Esophagus squamous epithelium (tissue), 5 donors: Measurements from ENCODE around the gene MKNK1. TPM values are rescaled to one million over a fixed set of nuclear protein-coding genes. Genes with fewer than 3 reads are reported as not detected.

ENCODE experiments used
- DNase-seq: peaks from one replicate; lab custom pipeline; 2025; lab: John Stamatoyannopoulos, UW
- H3K27ac ChIP-seq, 4 donors: fragments of 200-600 bp; sonication (generic); one replicate each; pipeline ENCODE4 v1.5.1; 2016 to 2019; ENCODE audit warnings: mild to moderate bottlenecking in 1 of 4
- H3K27me3 ChIP-seq, 4 donors: fragments of 200-600 bp; sonication (generic); 1 replicate in 3 of 4; 2 replicates in 1 of 4; pipeline versions ENCODE4 v1.5.1 to v1.6.0; 2017 to 2021; ENCODE audit warnings: antibody characterized with exemption in 1 of 4
- H3K36me3 ChIP-seq, 3 donors: fragments of 200-600 bp; sonication (generic); one replicate each; pipeline ENCODE4 v1.5.1; 2016 to 2019
- H3K4me1 ChIP-seq, 3 donors: fragments of 200-600 bp; sonication (generic); one replicate each; pipeline ENCODE4 v1.5.1; 2017 to 2019
- H3K4me3 ChIP-seq, 4 donors: fragments of 200-600 bp; sonication (generic); 1 replicate in 3 of 4; 2 replicates in 1 of 4; pipeline ENCODE4 v1.5.1; 2016 to 2019; ENCODE audit warnings: mild to moderate bottlenecking in 2 of 4, moderate library complexity in 1 of 4
- H3K9me3 ChIP-seq, 3 donors: fragments of 200-600 bp; sonication (generic); one replicate each; pipeline ENCODE4 v1.5.1; 2016 to 2019
- CTCF ChIP-seq, 6 experiments: fragments of 450-650 bp in 4 of 6; fragments of 200-600 bp in 2 of 6; sonication (generic) in 2 of 6; IDR thresholded peaks; one replicate each; pipeline ENCODE4 v1.5.1; 2016 to 2019; ENCODE audit warnings: antibody characterized with exemption in 6 of 6, mild to moderate bottlenecking in 4 of 6, moderate library complexity in 4 of 6
- POLR2A ChIP-seq, 4 donors: fragments of 450-650 bp; IDR thresholded peaks; one replicate each; pipeline ENCODE4 v1.6.1; 2017; ENCODE audit warnings: antibody characterized with exemption in 4 of 4, mild to moderate bottlenecking in 4 of 4, moderate library complexity in 3 of 4
- WGBS, 2 donors: methylation state at CpG; one replicate each; pipeline ENCODE4 v1.1.5; 2018; 5-methylcytosine and 5-hydroxymethylcytosine counted together
- intact Hi-C: fragments of 100-400 bp; cut with DNase I; formaldehyde crosslinking; loops from one replicate; pipeline ENCODE4 v1.15.0; 2022
- total RNA-seq, 4 donors: library from RNA; depleted of rRNA; stranded (reverse); fragments of >200 nt; gene quantifications; one replicate each; pipeline ENCODE4 v1.1.0, GENCODE V29; 2016
- donor health status: DM: yes; HTN: yes; CAD: no.

MKNK1 gene
- total RNA-seq, 4 donors from 2014 or later: 18.2 to 33.7 (median 33.6) TPM

- no peak overlapping the region for H3K27ac ChIP-seq
- WGBS, 2 donors: 65 to 90% methylated on average over 2 to 5 of the region's 12 CpGs
- H3K4me3 ChIP-seq: no peak overlapping the region
- H3K27me3 ChIP-seq: peaks cover 0 to 20% (median 0%) of the 10 kb centered on the region in 4 donors
- no peak for DNase-seq
- H3K4me1 ChIP-seq: peaks cover 0 to 12% (median 0%) of the 10 kb centered on the region in 3 donors
- no peak for TF ChIP-seq POLR2A (IDR thresholded peaks at IDR 0.05)
- TF ChIP-seq CTCF (IDR thresholded peaks at IDR 0.05): no peak
- H3K36me3 ChIP-seq: peaks cover under 1 to 27% (median 6%) of the 10 kb centered on the region in 3 donors
- H3K9me3 ChIP-seq: no peaks in the 10 kb centered on the region
- intact Hi-C loops: no loop called here
Observed at GRCh38 chr1:46554597-46555381, 49.3 kb downstream of the MKNK1 start.

GRCh38 chr1:46554236-46554596 lies 49.9 kb downstream of the MKNK1 start:
- H3K36me3 ChIP-seq: peaks cover 0 to 22% (median 6%) of the 10 kb centered on the region in 3 donors
- intact Hi-C loops: no loop called here
- H3K9me3 ChIP-seq: no peaks in the 10 kb centered on the region
- H3K4me1 ChIP-seq: peaks cover 0 to 18% (median 0%) of the 10 kb centered on the region in 3 donors
- no peak overlapping the region for H3K27ac ChIP-seq
- TF ChIP-seq POLR2A (IDR thresholded peaks at IDR 0.05): no peak
- TF ChIP-seq CTCF (IDR thresholded peaks at IDR 0.05): no peak
- 71 to 73% methylated on average over 3 to 6 of the region's 6 CpGs for WGBS, 2 donors
- no peak overlapping the region for H3K4me3 ChIP-seq
- no peak for DNase-seq
- peaks cover 0 to 21% (median 0%) of the 10 kb centered on the region in 4 donors for H3K27me3 ChIP-seq

GRCh38 chr1:46553506-46553905 lies 50.6 kb downstream of the MKNK1 start:
- WGBS, 2 donors: 66 to 86% methylated on average over 1 to 2 of the region's 3 CpGs
- intact Hi-C loops: no loop called here
- Histone ChIP-seq H3K4me3 (no peak overlapping the region), H3K9me3 (no peaks in the 10 kb centered on the region), H3K4me1 (peaks cover 0 to 20% (median 0%) of the 10 kb centered on the region in 3 donors), H3K27me3 (peaks cover 0 to 24% (median 0%) of the 10 kb centered on the region in 4 donors), H3K36me3 (peaks cover 0 to 14% (median 6%) of the 10 kb centered on the region in 3 donors), H3K27ac (no peak overlapping the region)
- TF ChIP-seq POLR2A (IDR thresholded peaks at IDR 0.05) (no peak), CTCF (IDR thresholded peaks at IDR 0.05) (no peak)
- no peak for DNase-seq

GRCh38 chr1:46552357-46553237 lies 51.5 kb downstream of the MKNK1 start:
- 84 to 86% methylated on average over 9 to 10 of the region's 10 CpGs for WGBS, 2 donors
- intact Hi-C loops: no loop called here
- H3K27me3 ChIP-seq: peaks cover 0 to 33% (median 0%) of the 10 kb centered on the region in 4 donors
- TF ChIP-seq CTCF (IDR thresholded peaks at IDR 0.05) (no peak), POLR2A (IDR thresholded peaks at IDR 0.05) (no peak)
- no peak for DNase-seq
- H3K36me3 ChIP-seq: peaks cover 0 to 5% (median 0%) of the 10 kb centered on the region in 3 donors
- H3K4me1 ChIP-seq: peaks cover 0 to 24% (median 0%) of the 10 kb centered on the region in 3 donors
- H3K4me3 ChIP-seq: no peak overlapping the region
- H3K9me3 ChIP-seq: no peaks in the 10 kb centered on the region
- H3K27ac ChIP-seq: no peak overlapping the region
